Common myeloid progenitor, CD34-positive (primary cell): ENCODE data around the gene SBDS.
A peak's percentile ranks its signal among the peaks of the same experiment; 100 is the strongest.
"Not testable (repeated sequence)": the region's sequence is repeated elsewhere in the genome, so short reads cannot be mapped to it uniquely, and the experiment has no call there.

Source experiments
- CTCF ChIA-PET: fragments of 350-600 bp; sonication (Branson Sonifier 250); formaldehyde crosslinking; loops from one replicate; lab custom pipeline; 2021; ENCODE audit warnings: antibody characterized with exemption; lab: Charles Lee
- POLR2A ChIA-PET: fragments of 350-600 bp; sonication (Branson Sonifier 250); formaldehyde crosslinking; loops from one replicate; lab custom pipeline; 2021; ENCODE audit warnings: antibody characterized with exemption; lab: Charles Lee
- DNase-seq, 3 donors: peaks; one replicate each; pipeline versions ENCODE4 v3.0.0 to v3.0.0-alpha.2; 2013
- H3K27ac ChIP-seq, 2 experiments: 1 replicate in 1 of 2; 2 replicates in 1 of 2; pipeline ENCODE4 v1.7.0; 2013; ENCODE audit warnings: inconsistent platforms in 2 of 2, low read length in 2 of 2, mild to moderate bottlenecking in 2 of 2, low read depth in 1 of 2, moderate library complexity in 1 of 2; ENCODE audit not compliant: severe bottlenecking in 2 of 2, insufficient read depth in 1 of 2, poor library complexity in 1 of 2
- H3K27me3 ChIP-seq, 5 experiments: replicated peaks in 2 of 5; 1 replicate in 3 of 5; 2 replicates in 2 of 5; pipeline versions ENCODE4 v1.6.1 to v1.7.0; 2013; ENCODE audit warnings: low read length in 4 of 5, mild to moderate bottlenecking in 2 of 5, moderate library complexity in 2 of 5, inconsistent platforms in 1 of 5; ENCODE audit not compliant: insufficient read depth in 5 of 5, control insufficient read depth in 4 of 5
- H3K36me3 ChIP-seq, 4 experiments: 1 replicate in 2 of 4; 2 replicates in 2 of 4; pipeline versions ENCODE4 v1.6.1 to v1.7.0; 2013; ENCODE audit warnings: low read length in 3 of 4, control low read depth in 1 of 4, mild to moderate bottlenecking in 1 of 4; ENCODE audit not compliant: control insufficient read depth in 4 of 4, insufficient read depth in 4 of 4
- H3K4me1 ChIP-seq, 4 experiments: 1 replicate in 3 of 4; 2 replicates in 1 of 4; pipeline versions ENCODE4 v1.6.1 to v1.7.1; 2013; ENCODE audit warnings: low read length in 3 of 4, mild to moderate bottlenecking in 3 of 4, control low read depth in 1 of 4, inconsistent platforms in 1 of 4, moderate library complexity in 1 of 4; ENCODE audit not compliant: control insufficient read depth in 4 of 4, insufficient read depth in 4 of 4; ENCODE audit errors: control extremely low read depth in 1 of 4
- H3K4me3 ChIP-seq, 7 experiments: 1 replicate in 4 of 7; 2 replicates in 3 of 7; pipeline versions ENCODE4 v1.5.1 to v1.7.0; 2013; ENCODE audit warnings: mild to moderate bottlenecking in 7 of 7, low read length in 6 of 7, moderate library complexity in 6 of 7, inconsistent platforms in 2 of 7, low read depth in 2 of 7, control low read depth in 1 of 7; ENCODE audit not compliant: insufficient read depth in 4 of 7, control insufficient read depth in 1 of 7; ENCODE audit errors: extremely low read depth in 1 of 7
- H3K9me3 ChIP-seq, 5 experiments: 1 replicate in 4 of 5; 2 replicates in 1 of 5; pipeline versions ENCODE4 v1.6.1 to v1.7.1; 2013; ENCODE audit warnings: low read length in 4 of 5, mild to moderate bottlenecking in 2 of 5, inconsistent platforms in 1 of 5, low read depth in 1 of 5, moderate library complexity in 1 of 5; ENCODE audit not compliant: control insufficient read depth in 4 of 5, insufficient read depth in 2 of 5; ENCODE audit errors: control extremely low read depth in 1 of 5
- WGBS: methylation state at CpG from one replicate; pipeline ENCODE4 v1.1.5; 2013; ENCODE audit not compliant: insufficient coverage; 5-methylcytosine and 5-hydroxymethylcytosine counted together

The SBDS gene

GRCh38 chr7:67014076-67014622, 18.8 kb upstream of the SBDS start:
- POLR2A ChIA-PET, H3K27me3 ChIP-seq, CTCF ChIA-PET, H3K9me3 ChIP-seq, H3K27ac ChIP-seq, H3K4me1 ChIP-seq, H3K4me3 ChIP-seq: not testable (repeated sequence)
- WGBS, result 100% methylated on average over 1 of the region's 9 CpGs
- peak in 1 of 3 donors; percentile 18 for DNase-seq
- H3K36me3 ChIP-seq, result peaks cover 5 to 45% (median 15%) of the 10 kb centered on the region in 4 experiments

- DNase-seq, H3K4me3 ChIP-seq, CTCF ChIA-PET, H3K27ac ChIP-seq, H3K27me3 ChIP-seq, POLR2A ChIA-PET, H3K9me3 ChIP-seq, H3K4me1 ChIP-seq: not testable (repeated sequence)
- H3K36me3 ChIP-seq, result peaks cover 2 to 53% (median 16%) of the 10 kb centered on the region in 4 experiments
- WGBS, result no CpG with 5 or more reads among the region's 3 CpGs
These were observed 14.3 kb upstream of the SBDS start for GRCh38 chr7:67009677-67010076.

GRCh38 chr7:67008260-67008659, 12.9 kb upstream of the SBDS start:
- no peak overlapping the region for H3K4me3 ChIP-seq
- H3K4me1 ChIP-seq, result no peaks in the 10 kb centered on the region
- H3K36me3 ChIP-seq, result peaks cover under 1 to 52% (median 16%) of the 10 kb centered on the region in 4 experiments
- WGBS, result 97% methylated on average over 3 of the region's 4 CpGs
- CTCF ChIA-PET, result no interaction called here
- POLR2A ChIA-PET, result no interaction called here
- H3K9me3 ChIP-seq, result peaks cover 0 to 2% (median 0%) of the 10 kb centered on the region in 5 experiments
- DNase-seq, result no peak
- H3K27me3 ChIP-seq, result no peaks in the 10 kb centered on the region
- H3K27ac ChIP-seq, result no peak overlapping the region

- Histone ChIP-seq H3K9me3 (peaks cover 0 to 2% (median 0%) of the 10 kb centered on the region in 5 experiments), H3K4me3 (no peak overlapping the region), H3K4me1 (no peaks in the 10 kb centered on the region), H3K27ac (no peak overlapping the region), H3K36me3 (peaks cover 0 to 45% (median 16%) of the 10 kb centered on the region in 4 experiments), H3K27me3 (no peaks in the 10 kb centered on the region)
- ChIA-PET CTCF (no interaction called here), POLR2A (no interaction called here)
- no peak for DNase-seq
- WGBS, result no CpG with 5 or more reads among the region's 2 CpGs
These were observed 11.6 kb upstream of the SBDS start for GRCh38 chr7:67006965-67007364.

GRCh38 chr7:67004145-67004544, 8.8 kb upstream of the SBDS start:
- POLR2A ChIA-PET, H3K27me3 ChIP-seq, CTCF ChIA-PET, H3K4me3 ChIP-seq, H3K27ac ChIP-seq, H3K4me1 ChIP-seq, DNase-seq, H3K9me3 ChIP-seq: not testable (repeated sequence)
- peaks cover 0 to 33% (median 14%) of the 10 kb centered on the region in 4 experiments for H3K36me3 ChIP-seq
- no CpG with 5 or more reads among the region's 2 CpGs for WGBS

GRCh38 chr7:67000601-67001258, 5.3 kb upstream of the SBDS start:
- CTCF ChIA-PET, result not testable (repeated sequence)

GRCh38 chr7:66996444-66997191, 1.2 kb upstream of the SBDS start, which contains the start of gene TYW1:
TSS of gene TYW1 (plus strand) at chr7:66996833. CDS start at chr7:66996979, 146 bp downstream.
- H3K4me1 ChIP-seq, result peaks cover 0 to 13% (median 9%) of the 10 kb centered on the region in 4 experiments
- H3K27me3 ChIP-seq, POLR2A ChIA-PET, H3K9me3 ChIP-seq: not testable (repeated sequence)
- peak within 1 kb of the TSS; percentile 61 to 84 for H3K27ac ChIP-seq
- DNase-seq, result peak; percentile 98
- H3K4me3 ChIP-seq, result peak within 1 kb of the TSS; percentile 76 to 91 (median 80)
- WGBS, result 0% methylated on average over 26 of the region's 44 CpGs
- H3K36me3 ChIP-seq, result peaks cover 0 to 20% (median 2%) of the 10 kb centered on the region in 4 experiments
- CTCF ChIA-PET, result interaction anchor here (0.6 kb wide), 1 partner anchor 776 kb away, joined by 3 read pairs; no protein-coding TSS in a partner anchor

More at GRCh38 chr7:67000601-67001258, 5.3 kb upstream of the SBDS start:
- H3K27me3 ChIP-seq, H3K9me3 ChIP-seq, H3K4me1 ChIP-seq, H3K27ac ChIP-seq, H3K4me3 ChIP-seq, POLR2A ChIA-PET: not testable (repeated sequence)
- H3K36me3 ChIP-seq, result peaks cover 0 to 16% (median 3%) of the 10 kb centered on the region in 4 experiments
- peak in 1 of 3 donors; percentile 14 for DNase-seq
- 80% methylated on average over 1 of the region's 5 CpGs for WGBS
